Stomach (tissue), 9 donors: ENCODE measurements around the gene ACAD11. TPM values are rescaled to one million over a fixed set of nuclear protein-coding genes. Genes with fewer than 3 reads are reported as not detected.

Source experiments
- DNase-seq, 2 donors: peaks; one replicate each; pipeline versions ENCODE4 v3.0.0 to v3.0.0-alpha.2; 2013 to 2019
- H3K27ac ChIP-seq, 5 donors: fragments of 200-600 bp in 4 of 5; sonication (generic) in 4 of 5; one replicate each; pipeline ENCODE4 v1.5.1; 2013 to 2019; ENCODE audit warnings: mild to moderate bottlenecking in 1 of 5, moderate library complexity in 1 of 5
- H3K27me3 ChIP-seq, 3 donors: fragments of 200-600 bp; sonication (generic); one replicate each; pipeline ENCODE4 v1.5.1; 2017 to 2019; ENCODE audit warnings: mixed run types in 1 of 3
- H3K36me3 ChIP-seq, 4 donors: fragments of 200-600 bp; sonication (generic); 1 replicate in 3 of 4; 2 replicates in 1 of 4; pipeline ENCODE4 v1.5.1; 2016 to 2019
- H3K4me1 ChIP-seq, 4 donors: fragments of 200-600 bp; sonication (generic); one replicate each; pipeline ENCODE4 v1.5.1; 2016 to 2019
- H3K4me3 ChIP-seq, 4 donors: fragments of 200-600 bp; sonication (generic) in 3 of 4; one replicate each; pipeline ENCODE4 v1.5.1; 2016 to 2019; ENCODE audit warnings: mild to moderate bottlenecking in 1 of 4
- H3K9me3 ChIP-seq, 4 donors: fragments of 200-600 bp; sonication (generic); one replicate each; pipeline ENCODE4 v1.5.1; 2016 to 2019
- CTCF ChIP-seq, 7 experiments: fragments of 450-650 bp in 4 of 7; fragments of 200-600 bp in 3 of 7; sonication (generic) in 3 of 7; IDR thresholded peaks; one replicate each; pipeline ENCODE4 v1.5.1; 2016 to 2019; ENCODE audit warnings: antibody characterized with exemption in 7 of 7, control low read depth in 2 of 7, mild to moderate bottlenecking in 1 of 7
- EP300 ChIP-seq: sonication (generic); formaldehyde crosslinking; IDR thresholded peaks from one replicate; pipeline ENCODE4 v1.6.1; 2017; ENCODE audit warnings: antibody characterized with exemption
- POLR2A ChIP-seq, 4 donors: fragments of 450-650 bp; IDR thresholded peaks; one replicate each; pipeline ENCODE4 v1.6.1; 2016; ENCODE audit warnings: antibody characterized with exemption in 4 of 4, control low read depth in 2 of 4, mild to moderate bottlenecking in 1 of 4, moderate library complexity in 1 of 4
- POLR2AphosphoS5 ChIP-seq, 3 donors: sonication (generic); formaldehyde crosslinking; IDR thresholded peaks; one replicate each; pipeline ENCODE4 v1.6.1; 2016; ENCODE audit warnings: antibody characterized with exemption in 3 of 3
- WGBS, 5 donors: extraction: QIAGEN DNeasy Blood & Tissue Kit in 3 of 5; methylation state at CpG; one replicate each; pipeline versions ENCODE4 v1.1.5 to v1.1.7; 2013 to 2018; 5-methylcytosine and 5-hydroxymethylcytosine counted together
- intact Hi-C: fragments of 100-400 bp; cut with DNase I; formaldehyde crosslinking; loops from one replicate; pipeline ENCODE4 v1.15.1; 2023; ENCODE audit warnings: low total_unique reads
- polyA plus RNA-seq, 3 donors: library from polyadenylated mRNA; stranded (reverse); fragments of 200-250 nt; gene quantifications; one replicate each; pipeline ENCODE4 v1.2.3, GENCODE V29; 2013
- total RNA-seq, 5 donors: library from RNA; depleted of rRNA; stranded (reverse); fragments of >200 nt; gene quantifications; one replicate each; pipeline versions ENCODE4 v1.1.0 to v1.2.3, GENCODE V29; 2014 to 2016
- donor health status: healthy with polysubstance abuse.
- donor health status: Bipolar disorder and iron deficiency.
- donor health status: healthy.

The ACAD11 gene
- total and polyA plus RNA-seq, 8 donors = 2.6 to 137 (median 26.2) TPM

- Histone ChIP-seq H3K27ac (no peak overlapping the region), H3K4me1 (no peaks in the 10 kb centered on the region), H3K9me3 (no peaks in the 10 kb centered on the region), H3K4me3 (no peak overlapping the region), H3K36me3 (peaks cover 15 to 96% (median 88%) of the 10 kb centered on the region in 4 donors), H3K27me3 (no peaks in the 10 kb centered on the region)
- TF ChIP-seq POLR2A (IDR thresholded peaks at IDR 0.05) (no peak), CTCF (IDR thresholded peaks at IDR 0.05) (no peak), POLR2AphosphoS5 (IDR thresholded peaks at IDR 0.05) (no peak), EP300 (no peak)
- WGBS, 5 donors = 85 to 93% (median 87%) methylated on average over 5 of the region's 5 CpGs
- DNase-seq = no peak
- intact Hi-C loops = no loop called here
Measured at GRCh38 chr3:132679911-132680310, 20.3 kb upstream of the ACAD11 start.

GRCh38 chr3:132675408-132675807 is 15.8 kb upstream of the ACAD11 start:
- peaks cover 19 to 93% (median 90%) of the 10 kb centered on the region in 4 donors for H3K36me3 ChIP-seq
- TF ChIP-seq POLR2A (IDR thresholded peaks at IDR 0.05) = no peak
- no peak for TF ChIP-seq POLR2AphosphoS5 (IDR thresholded peaks at IDR 0.05)
- TF ChIP-seq CTCF (IDR thresholded peaks at IDR 0.05) = no peak
- TF ChIP-seq EP300 = no peak

DNA sequence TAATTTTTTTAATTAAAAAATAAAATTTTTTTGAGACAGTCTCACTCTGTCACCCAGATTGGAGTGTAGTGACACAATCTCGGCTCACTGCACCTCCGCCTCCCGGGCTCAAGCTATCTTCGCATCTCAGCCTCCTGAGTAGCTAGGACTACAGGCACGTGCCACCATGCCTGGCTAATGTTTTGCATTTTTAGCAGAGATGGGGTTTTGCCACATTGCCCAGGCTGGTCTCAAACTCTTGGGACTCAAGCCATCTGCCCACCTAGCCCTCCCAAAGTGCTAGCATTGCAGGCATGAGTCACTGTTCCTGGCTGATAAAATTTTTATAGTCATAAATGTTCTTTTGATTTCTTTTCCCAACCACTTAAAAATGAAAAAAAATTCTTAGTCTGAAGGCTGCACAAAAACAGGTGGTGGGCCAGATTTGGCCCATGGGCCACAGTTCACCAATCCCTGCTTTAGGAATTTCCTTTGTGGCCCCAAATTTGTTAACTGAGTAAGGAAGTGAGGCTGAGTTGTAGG is 9.7 kb upstream of the ACAD11 start:
- 89 to 97% (median 95%) methylated on average over 5 of the region's 5 CpGs for WGBS, 5 donors
- intact Hi-C loops = no loop called here
- no peaks in the 10 kb centered on the region for H3K27me3 ChIP-seq
- H3K27ac ChIP-seq = no peak overlapping the region
- H3K4me1 ChIP-seq = peaks cover 0 to 50% (median 19%) of the 10 kb centered on the region in 4 donors
- H3K9me3 ChIP-seq = no peaks in the 10 kb centered on the region
- no peak overlapping the region for H3K4me3 ChIP-seq
- TF ChIP-seq POLR2AphosphoS5 (IDR thresholded peaks at IDR 0.05) (no peak), CTCF (IDR thresholded peaks at IDR 0.05) (no peak), POLR2A (IDR thresholded peaks at IDR 0.05) (no peak), EP300 (no peak)
- DNase-seq = no peak
- peaks cover 9 to 56% (median 43%) of the 10 kb centered on the region in 4 donors for H3K36me3 ChIP-seq

More at GRCh38 chr3:132675408-132675807, 15.8 kb upstream of the ACAD11 start:
- Histone ChIP-seq H3K27ac (no peak overlapping the region), H3K4me1 (no peaks in the 10 kb centered on the region), H3K4me3 (no peak overlapping the region), H3K27me3 (no peaks in the 10 kb centered on the region), H3K9me3 (no peaks in the 10 kb centered on the region)
- intact Hi-C loops = no loop called here
- no peak for DNase-seq

DNA sequence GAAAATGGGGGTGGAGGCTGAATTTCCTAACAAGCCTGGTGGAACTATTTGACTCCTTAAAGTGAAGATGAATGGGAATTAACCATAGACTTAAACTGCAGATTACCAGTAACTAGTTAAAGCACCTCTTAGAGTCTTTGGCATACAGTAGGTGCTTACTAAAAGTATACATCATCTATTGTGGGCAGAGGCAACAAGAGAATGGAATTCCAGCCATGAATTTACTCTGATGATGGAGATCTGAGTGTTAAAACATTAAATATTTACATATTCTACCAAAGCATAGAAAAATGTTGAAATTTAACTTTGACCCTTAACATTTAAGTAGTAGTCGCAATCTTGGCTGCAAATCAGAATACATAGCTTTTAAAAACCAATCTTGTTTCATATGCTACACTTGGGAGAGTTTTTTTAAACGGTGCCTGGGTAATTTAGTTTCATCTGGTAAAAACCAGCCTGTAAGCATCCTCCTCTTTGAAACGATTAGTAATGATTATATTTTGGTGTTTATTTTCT is 5.7 kb upstream of the ACAD11 start:
- TF ChIP-seq POLR2A (IDR thresholded peaks at IDR 0.05) (no peak), CTCF (IDR thresholded peaks at IDR 0.05) (no peak), EP300 (no peak), POLR2AphosphoS5 (IDR thresholded peaks at IDR 0.05) (no peak)
- peaks cover 14 to 86% (median 44%) of the 10 kb centered on the region in 4 donors for H3K4me1 ChIP-seq
- no peaks in the 10 kb centered on the region for H3K27me3 ChIP-seq
- DNase-seq = no peak
- intact Hi-C loops = no loop called here
- H3K4me3 ChIP-seq = no peak overlapping the region
- no peaks in the 10 kb centered on the region for H3K9me3 ChIP-seq
- H3K36me3 ChIP-seq = peaks cover 0 to 21% (median 8%) of the 10 kb centered on the region in 4 donors
- 26 to 48% (median 38%) methylated on average over 3 of the region's 3 CpGs for WGBS, 5 donors
- H3K27ac ChIP-seq = no peak overlapping the region
